ENCODE data around the gene ARHGAP26. TPM values are rescaled to one million over a fixed set of nuclear protein-coding genes. Genes with fewer than 3 reads are reported as not detected.

ARHGAP26 gene
- total RNA-seq, 4 donors from 2014 or later: 61.0 to 76.7 (median 61.2) TPM

- in situ Hi-C loops (cut with MboI; ENCODE audit: low pct_ligation_motif_present in 1 of 4, low pct_unique_long_range_greater_than_20kb in 1 of 4, low sequenced_read_pairs in 3 of 4) (no loop called here), intact Hi-C loops (cut with DNase I; ENCODE audit: low total_unique reads) (no loop called here)
- DNase-seq: no peak
- WGBS, 2 donors (ENCODE audit: low coverage in 1 of 2): 71 to 92% methylated on average over 1 to 3 of the region's 3 CpGs
- no peak for TF ChIP-seq POLR2A (IDR thresholded peaks at IDR 0.05)
- TF ChIP-seq EP300 (IDR thresholded peaks at IDR 0.05; ENCODE audit: low read depth): no peak
- no peak for TF ChIP-seq POLR2AphosphoS5 (IDR thresholded peaks at IDR 0.05)
- TF ChIP-seq CTCF (IDR thresholded peaks at IDR 0.05): no peak
- no peaks in the 10 kb centered on the region for H3K36me3 ChIP-seq
- H3K4me3 ChIP-seq: no peak overlapping the region
- H3K27me3 ChIP-seq: no peaks in the 10 kb centered on the region
- H3K27ac ChIP-seq: no peak overlapping the region
- no peaks in the 10 kb centered on the region for H3K9me3 ChIP-seq
- no peaks in the 10 kb centered on the region for H3K4me1 ChIP-seq
Measured at GRCh38 chr5:143045062-143045461, 274.9 kb downstream of the ARHGAP26 start.

GRCh38 chr5:143046314-143046713, 276.1 kb downstream of the ARHGAP26 start:
- intact Hi-C loops (cut with DNase I; ENCODE audit: low total_unique reads): no loop called here
- no peaks in the 10 kb centered on the region for H3K27me3 ChIP-seq
- no peaks in the 10 kb centered on the region for H3K9me3 ChIP-seq
- peaks cover 0 to 6% (median 0%) of the 10 kb centered on the region in 4 donors for H3K36me3 ChIP-seq
- TF ChIP-seq CTCF (IDR thresholded peaks at IDR 0.05): no peak
- WGBS, 2 donors (ENCODE audit: low coverage in 1 of 2): 88 to 100% methylated on average over 1 of the region's 1 CpG
- peaks cover 0 to 7% (median 3%) of the 10 kb centered on the region in 4 donors for H3K4me1 ChIP-seq
- H3K27ac ChIP-seq: no peak overlapping the region
- in situ Hi-C loops (cut with MboI; ENCODE audit: low pct_ligation_motif_present in 1 of 4, low pct_unique_long_range_greater_than_20kb in 1 of 4, low sequenced_read_pairs in 3 of 4): no loop called here
- DNase-seq: no peak
- H3K4me3 ChIP-seq: no peak overlapping the region

GRCh38 chr5:143047091-143047490, 276.9 kb downstream of the ARHGAP26 start:
- no peak for DNase-seq
- no peak for TF ChIP-seq POLR2AphosphoS5 (IDR thresholded peaks at IDR 0.05)
- no peak for TF ChIP-seq POLR2A (IDR thresholded peaks at IDR 0.05)
- TF ChIP-seq CTCF (IDR thresholded peaks at IDR 0.05): no peak
- no peak for TF ChIP-seq EP300 (IDR thresholded peaks at IDR 0.05; ENCODE audit: low read depth)
- Histone ChIP-seq H3K27me3 (no peaks in the 10 kb centered on the region), H3K27ac (no peak overlapping the region), H3K36me3 (peaks cover 0 to 6% (median 0%) of the 10 kb centered on the region in 4 donors), H3K9me3 (no peaks in the 10 kb centered on the region), H3K4me3 (no peak overlapping the region), H3K4me1 (peaks cover 0 to 13% (median 6%) of the 10 kb centered on the region in 4 donors)
- intact Hi-C loops (cut with DNase I; ENCODE audit: low total_unique reads): no loop called here
- in situ Hi-C loops (cut with MboI; ENCODE audit: low pct_ligation_motif_present in 1 of 4, low pct_unique_long_range_greater_than_20kb in 1 of 4, low sequenced_read_pairs in 3 of 4): no loop called here
- 78 to 100% methylated on average over 1 of the region's 1 CpG for WGBS, 2 donors (ENCODE audit: low coverage in 1 of 2)

- Histone ChIP-seq H3K4me1 (peaks cover 0 to 35% (median 6%) of the 10 kb centered on the region in 4 donors), H3K27ac (no peak overlapping the region), H3K36me3 (peaks cover 0 to 6% (median 0%) of the 10 kb centered on the region in 4 donors), H3K27me3 (no peaks in the 10 kb centered on the region), H3K9me3 (no peaks in the 10 kb centered on the region), H3K4me3 (no peak overlapping the region)
- intact Hi-C loops (cut with DNase I; ENCODE audit: low total_unique reads) (no loop called here), in situ Hi-C loops (cut with MboI; ENCODE audit: low pct_ligation_motif_present in 1 of 4, low pct_unique_long_range_greater_than_20kb in 1 of 4, low sequenced_read_pairs in 3 of 4) (no loop called here)
- 37 to 76% methylated on average over 4 of the region's 4 CpGs for WGBS, 2 donors (ENCODE audit: low coverage in 1 of 2)
- TF ChIP-seq CTCF (IDR thresholded peaks at IDR 0.05) (no peak), POLR2AphosphoS5 (IDR thresholded peaks at IDR 0.05) (no peak), EP300 (IDR thresholded peaks at IDR 0.05; ENCODE audit: low read depth) (no peak), POLR2A (IDR thresholded peaks at IDR 0.05) (no peak)
- DNase-seq: no peak
Measured at GRCh38 chr5:143050183-143050582, 280.0 kb downstream of the ARHGAP26 start.
